Measurements from ENCODE around the gene SEC24B. TPM values are rescaled to one million over a fixed set of nuclear protein-coding genes. Genes with fewer than 3 reads are reported as not detected.
A peak's percentile ranks its signal among the peaks of the same experiment; 100 is the strongest.
"Not testable (repeated sequence)": the region's sequence is repeated elsewhere in the genome, so short reads cannot be mapped to it uniquely, and the experiment has no call there.

The SEC24B gene
- total RNA-seq, 1 donor from 2014 or later: 26.4 TPM

- no peak for DNase-seq
- Histone ChIP-seq H3K27ac (replicated peaks) (peak overlapping the region; percentile 44), H3K36me3 (peaks cover 10% of the 10 kb centered on the region), H3K4me1 (peaks cover 4% of the 10 kb centered on the region), H3K9me3 (replicated peaks) (peaks cover 10% of the 10 kb centered on the region), H3K4me3 (no peak overlapping the region), H3K27me3 (ENCODE audit: low read depth) (no peaks in the 10 kb centered on the region)
- no peak for TF ChIP-seq CTCF (IDR thresholded peaks at IDR 0.05; ENCODE audit: borderline replicate concordance)
- intact Hi-C loops (cut with micrococcal nuclease): no loop called here
Measured at GRCh38 chr4:109548655-109549054, 115.0 kb downstream of the SEC24B start.

- H3K4me3 ChIP-seq: no peak overlapping the region
- peaks cover 10% of the 10 kb centered on the region for H3K9me3 ChIP-seq (replicated peaks)
- H3K27ac ChIP-seq (replicated peaks): no peak overlapping the region
- peaks cover 4% of the 10 kb centered on the region for H3K36me3 ChIP-seq
- no peaks in the 10 kb centered on the region for H3K27me3 ChIP-seq (ENCODE audit: low read depth)
- intact Hi-C loops (cut with micrococcal nuclease): no loop called here
- no peak for TF ChIP-seq CTCF (IDR thresholded peaks at IDR 0.05; ENCODE audit: borderline replicate concordance)
- peaks cover 4% of the 10 kb centered on the region for H3K4me1 ChIP-seq
- no peak for DNase-seq
Measured at GRCh38 chr4:109552237-109552636, 118.6 kb downstream of the SEC24B start.

- Histone ChIP-seq H3K36me3 (peaks cover 4% of the 10 kb centered on the region), H3K4me1 (peaks cover 4% of the 10 kb centered on the region), H3K4me3 (no peak overlapping the region), H3K9me3 (replicated peaks) (peaks cover 4% of the 10 kb centered on the region), H3K27me3 (ENCODE audit: low read depth) (no peaks in the 10 kb centered on the region), H3K27ac (replicated peaks) (no peak overlapping the region)
- no peak for DNase-seq
- intact Hi-C loops (cut with micrococcal nuclease): no loop called here
- no peak for TF ChIP-seq CTCF (IDR thresholded peaks at IDR 0.05; ENCODE audit: borderline replicate concordance)
Measured at GRCh38 chr4:109553130-109553529, 119.5 kb downstream of the SEC24B start.

GRCh38 chr4:109554971-109555370, 121.4 kb downstream of the SEC24B start:
- Histone ChIP-seq H3K4me1 (peaks cover 6% of the 10 kb centered on the region), H3K9me3 (replicated peaks) (no peaks in the 10 kb centered on the region), H3K27ac (replicated peaks) (no peak overlapping the region), H3K4me3 (no peak overlapping the region), H3K36me3 (peaks cover 4% of the 10 kb centered on the region), H3K27me3 (ENCODE audit: low read depth) (no peaks in the 10 kb centered on the region)
- intact Hi-C loops (cut with micrococcal nuclease): no loop called here
- TF ChIP-seq CTCF (IDR thresholded peaks at IDR 0.05; ENCODE audit: borderline replicate concordance): no peak
- no peak for DNase-seq

- Histone ChIP-seq H3K36me3 (peaks cover 4% of the 10 kb centered on the region), H3K4me3 (no peak overlapping the region), H3K27ac (replicated peaks) (no peak overlapping the region), H3K4me1 (peaks cover 25% of the 10 kb centered on the region), H3K27me3 (ENCODE audit: low read depth) (peaks cover 9% of the 10 kb centered on the region), H3K9me3 (replicated peaks) (no peaks in the 10 kb centered on the region)
- no peak for DNase-seq
- TF ChIP-seq CTCF (IDR thresholded peaks at IDR 0.05; ENCODE audit: borderline replicate concordance): no peak
- intact Hi-C loops (cut with micrococcal nuclease): no loop called here
Measured at GRCh38 chr4:109557433-109557832, 123.8 kb downstream of the SEC24B start.

- H3K9me3 ChIP-seq (replicated peaks); DNase-seq; H3K27me3 ChIP-seq (ENCODE audit: low read depth); H3K4me3 ChIP-seq; H3K36me3 ChIP-seq; intact Hi-C loops (cut with micrococcal nuclease); H3K27ac ChIP-seq (replicated peaks): not testable (repeated sequence)
- peaks cover 25% of the 10 kb centered on the region for H3K4me1 ChIP-seq
Measured at GRCh38 chr4:109558095-109558494, 124.5 kb downstream of the SEC24B start.
